ENCODE measurements around the gene SLC39A12.
A peak's percentile ranks its signal among the peaks of the same experiment; 100 is the strongest.

SLC39A12 gene

DNA sequence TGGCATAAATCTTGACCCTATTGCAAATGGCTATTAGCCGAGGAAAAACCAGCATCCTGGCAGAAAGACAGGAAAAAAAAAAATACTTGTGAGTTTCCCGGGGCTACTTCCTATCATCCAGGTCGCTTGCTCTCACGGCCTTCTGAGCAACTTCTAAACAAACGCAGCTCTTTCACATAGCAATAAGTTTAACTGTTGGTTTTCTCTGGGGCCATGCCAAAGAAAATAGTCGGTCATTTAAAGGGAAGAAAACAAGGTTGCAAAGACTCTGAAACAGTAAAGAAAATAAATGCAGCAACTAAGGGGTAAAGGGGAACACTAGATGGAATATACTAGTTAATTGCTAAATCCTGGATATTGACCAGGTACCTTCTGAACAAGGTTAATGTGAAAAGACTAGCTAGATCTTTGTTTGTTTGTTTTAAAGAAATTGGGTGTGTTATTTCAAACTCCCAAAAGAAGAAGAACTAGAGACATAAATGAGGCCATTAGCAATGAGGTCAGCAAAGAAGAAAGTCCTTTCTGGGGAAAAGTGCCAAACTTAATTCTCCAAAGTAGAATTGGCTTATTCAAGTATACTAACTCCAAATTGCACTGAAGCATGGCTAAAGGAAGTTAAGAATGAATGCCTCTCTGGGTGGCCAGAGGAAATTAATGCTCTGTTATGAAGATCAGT lies 54.2 kb downstream of the SLC39A12 start:
- no peak overlapping the region for H3K4me3 ChIP-seq (ENCODE audit: low read depth, low read length)
- TF ChIP-seq, protein P1, sequence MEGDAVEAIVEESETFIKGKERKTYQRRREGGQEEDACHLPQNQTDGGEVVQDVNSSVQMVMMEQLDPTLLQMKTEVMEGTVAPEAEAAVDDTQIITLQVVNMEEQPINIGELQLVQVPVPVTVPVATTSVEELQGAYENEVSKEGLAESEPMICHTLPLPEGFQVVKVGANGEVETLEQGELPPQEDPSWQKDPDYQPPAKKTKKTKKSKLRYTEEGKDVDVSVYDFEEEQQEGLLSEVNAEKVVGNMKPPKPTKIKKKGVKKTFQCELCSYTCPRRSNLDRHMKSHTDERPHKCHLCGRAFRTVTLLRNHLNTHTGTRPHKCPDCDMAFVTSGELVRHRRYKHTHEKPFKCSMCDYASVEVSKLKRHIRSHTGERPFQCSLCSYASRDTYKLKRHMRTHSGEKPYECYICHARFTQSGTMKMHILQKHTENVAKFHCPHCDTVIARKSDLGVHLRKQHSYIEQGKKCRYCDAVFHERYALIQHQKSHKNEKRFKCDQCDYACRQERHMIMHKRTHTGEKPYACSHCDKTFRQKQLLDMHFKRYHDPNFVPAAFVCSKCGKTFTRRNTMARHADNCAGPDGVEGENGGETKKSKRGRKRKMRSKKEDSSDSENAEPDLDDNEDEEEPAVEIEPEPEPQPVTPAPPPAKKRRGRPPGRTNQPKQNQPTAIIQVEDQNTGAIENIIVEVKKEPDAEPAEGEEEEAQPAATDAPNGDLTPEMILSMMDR (IDR thresholded peaks at IDR 0.05; ENCODE audit: control insufficient read depth, extremely low read depth, insufficient read depth), result no peak
- DNase-seq (ENCODE audit: low read depth), result peak; percentile 8

DNA sequence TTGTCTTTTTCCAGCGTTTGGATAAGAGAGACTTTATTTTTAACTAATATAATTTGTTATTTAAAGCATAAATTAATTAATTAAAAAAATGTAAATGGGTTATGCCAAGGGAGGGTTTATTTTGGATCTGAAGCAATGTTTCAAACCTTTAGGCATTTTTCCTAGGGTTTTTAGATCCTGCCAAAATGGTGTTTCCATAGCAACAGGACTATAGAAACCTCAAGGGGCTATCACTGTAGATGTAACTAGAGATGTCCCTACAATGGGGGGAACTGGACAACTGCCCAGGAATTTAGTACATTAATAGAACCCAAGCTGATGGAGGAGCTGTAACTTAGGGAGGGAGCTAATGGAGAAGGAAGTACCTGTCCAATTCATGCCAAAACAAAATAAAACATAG lies 57.3 kb downstream of the SLC39A12 start:
- H3K4me3 ChIP-seq (ENCODE audit: low read depth, low read length), result no peak overlapping the region
- TF ChIP-seq, protein P1 (IDR thresholded peaks at IDR 0.05; ENCODE audit: control insufficient read depth, extremely low read depth, insufficient read depth), result no peak
- DNase-seq (ENCODE audit: low read depth), result no peak

DNA sequence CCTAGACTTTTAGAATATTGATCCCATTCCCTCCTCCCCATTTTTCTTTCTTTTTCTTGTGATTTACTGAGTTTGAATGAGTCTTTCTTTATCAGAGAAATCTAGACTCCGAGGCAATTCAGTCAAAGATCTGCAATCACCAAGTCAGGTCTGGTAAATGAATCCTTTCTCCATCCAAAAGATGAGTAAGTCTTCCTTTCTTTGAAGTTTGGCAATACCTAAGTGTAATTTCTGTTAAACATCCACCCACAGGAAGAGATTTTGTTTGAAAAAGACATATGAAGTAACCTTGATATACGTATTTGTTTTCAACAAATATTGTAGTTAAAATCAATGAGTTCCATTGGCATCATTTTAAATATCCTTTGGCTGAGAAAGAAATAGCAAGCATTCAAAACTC lies 58.3 kb downstream of the SLC39A12 start:
- no peak for DNase-seq (ENCODE audit: low read depth)
- TF ChIP-seq, protein P1 (IDR thresholded peaks at IDR 0.05; ENCODE audit: control insufficient read depth, extremely low read depth, insufficient read depth), result no peak
- no peak overlapping the region for H3K4me3 ChIP-seq (ENCODE audit: low read depth, low read length)

GRCh38 chr10:18020523-18020922 lies 68.8 kb downstream of the SLC39A12 start:
- DNase-seq (ENCODE audit: low read depth), result no peak
- H3K4me3 ChIP-seq (ENCODE audit: low read depth, low read length), result no peak overlapping the region
- TF ChIP-seq, protein P1 (IDR thresholded peaks at IDR 0.05; ENCODE audit: control insufficient read depth, extremely low read depth, insufficient read depth), result no peak

DNA sequence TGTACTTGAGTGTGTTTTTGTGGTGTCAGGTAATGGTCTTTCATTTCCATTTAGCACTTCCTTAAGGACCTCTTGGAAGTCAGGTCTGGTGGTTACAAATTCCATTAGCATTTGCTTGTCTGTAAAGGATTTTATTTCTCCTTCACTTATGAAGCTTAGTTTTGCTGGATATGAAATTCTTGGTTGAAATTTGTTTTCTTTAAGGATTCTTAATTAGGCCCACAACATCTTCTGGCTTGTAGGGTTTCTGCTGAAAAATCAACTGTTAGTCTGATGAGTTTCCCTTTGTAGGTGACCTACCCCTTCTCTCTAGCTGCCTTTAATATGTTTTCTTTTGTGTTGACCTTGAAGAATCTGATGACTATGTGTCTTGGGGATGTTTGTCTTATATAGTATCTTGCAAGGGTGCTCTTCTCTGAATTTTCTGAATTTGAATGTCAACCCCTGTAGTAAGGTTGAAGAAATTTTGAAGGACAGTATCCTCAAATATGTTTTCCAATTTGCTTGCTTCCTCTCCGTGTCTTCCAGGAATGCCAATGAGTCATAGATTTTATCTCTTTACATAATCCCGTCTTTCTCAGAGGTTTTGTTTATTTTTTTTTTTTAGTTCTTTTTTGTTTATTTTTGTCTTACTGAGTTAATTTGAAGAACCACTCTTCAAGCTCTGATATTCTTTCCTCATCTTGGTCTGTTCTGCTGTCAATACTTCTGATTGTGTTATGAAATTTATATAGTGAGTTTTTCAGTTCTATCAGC lies 70.2 kb downstream of the SLC39A12 start:
- no peak overlapping the region for H3K4me3 ChIP-seq (ENCODE audit: low read depth, low read length)
- TF ChIP-seq, protein P1 (IDR thresholded peaks at IDR 0.05; ENCODE audit: control insufficient read depth, extremely low read depth, insufficient read depth), result no peak
- DNase-seq (ENCODE audit: low read depth), result peak; percentile 22

DNA sequence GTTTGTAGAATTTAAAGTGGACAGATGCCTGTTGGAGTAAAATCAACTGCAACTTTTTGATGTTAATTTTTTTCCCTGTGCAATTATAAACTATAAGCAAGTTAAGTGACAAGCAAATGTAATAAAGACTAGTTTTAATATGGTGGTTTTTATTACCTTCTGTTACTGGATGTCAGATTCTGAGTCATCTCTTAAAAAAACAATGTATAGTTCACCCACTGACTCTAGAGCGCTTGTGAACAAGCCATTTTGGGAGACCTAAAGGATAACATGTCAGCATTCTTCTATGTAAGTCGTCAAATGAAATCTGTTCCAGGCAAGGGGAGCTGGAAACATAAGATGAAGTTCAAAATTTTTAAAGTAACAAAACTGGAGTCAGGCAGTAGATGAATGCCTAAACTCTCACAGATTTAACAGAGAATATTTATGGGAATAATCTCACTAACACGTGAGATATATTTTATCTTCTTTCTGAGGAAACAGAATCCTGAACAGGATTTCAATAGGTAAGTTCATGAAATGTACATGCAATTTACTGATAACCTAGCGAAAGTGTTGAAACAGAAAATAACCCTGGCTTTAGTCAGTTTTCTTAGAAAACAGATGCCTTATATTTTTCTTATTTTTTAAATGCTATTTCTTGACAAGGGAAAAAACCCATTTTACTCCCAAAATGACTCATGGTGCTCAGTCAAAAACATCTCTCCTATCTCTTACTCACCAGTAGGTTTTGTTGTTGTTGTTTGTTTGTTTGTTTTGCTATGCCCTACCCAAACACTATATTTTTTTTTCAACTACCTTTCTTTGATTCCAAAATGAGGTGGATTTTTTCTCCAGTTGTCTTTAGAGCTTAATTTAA lies 91.7 kb downstream of the SLC39A12 start:
- DNase-seq (ENCODE audit: low read depth), result no peak
- TF ChIP-seq, protein P1 (IDR thresholded peaks at IDR 0.05; ENCODE audit: control insufficient read depth, extremely low read depth, insufficient read depth), result no peak
- no peak overlapping the region for H3K4me3 ChIP-seq (ENCODE audit: low read depth, low read length)

Data from LNCaP clone FGC (cell line).